Activated gamma-delta T cell (primary cell): ENCODE measurements around the gene PHKA1.
"Not testable (repeated sequence)": the region's sequence is repeated elsewhere in the genome, so short reads cannot be mapped to it uniquely, and the experiment has no call there.

Experiments
- DNase-seq: peaks from one replicate; lab custom pipeline; 2025; lab: John Stamatoyannopoulos, UW

Gene PHKA1

GRCh38 chrX:72666451-72666850, 47.7 kb downstream of the PHKA1 start:
- DNase-seq = no peak

DNA sequence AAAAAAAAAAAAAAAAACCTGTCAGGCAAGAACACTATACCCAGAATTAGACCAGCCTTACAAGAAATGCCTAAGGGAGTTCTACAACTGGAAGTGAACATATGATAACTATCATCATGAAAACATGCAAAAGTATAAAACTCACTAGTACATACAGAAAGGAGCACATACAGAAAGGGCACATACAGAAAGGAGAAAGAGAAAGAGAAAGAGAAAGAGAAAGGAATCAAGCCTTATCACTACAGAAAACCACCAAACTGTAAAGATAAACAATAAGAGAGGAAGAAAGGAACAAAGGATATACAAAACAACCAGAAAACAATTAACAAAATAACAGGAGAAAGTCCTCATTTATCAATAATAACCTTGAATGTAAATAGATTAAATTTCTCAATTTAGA, 50.4 kb downstream of the PHKA1 start:
- no peak for DNase-seq

- no peak for DNase-seq
These were observed 51.9 kb downstream of the PHKA1 start for GRCh38 chrX:72662020-72662747.

DNA sequence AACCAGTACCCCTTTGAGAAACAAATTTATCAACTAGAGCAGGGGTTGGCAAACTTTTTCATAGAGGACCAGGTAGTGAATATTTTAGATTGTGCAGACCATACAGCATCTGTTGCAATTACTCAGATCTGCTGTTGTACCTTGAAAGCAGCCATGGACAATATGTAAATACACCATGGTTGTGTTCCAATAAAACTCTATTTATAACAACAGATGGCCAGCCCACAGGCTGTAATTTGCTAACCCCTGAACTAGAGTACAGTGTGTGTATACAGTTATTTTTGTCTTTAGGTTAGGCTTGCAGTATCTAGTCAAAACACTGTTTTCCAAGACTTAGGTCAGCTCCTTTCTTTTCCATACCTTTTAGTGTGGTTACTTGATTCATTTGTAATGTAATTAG, 54.4 kb downstream of the PHKA1 start:
- DNase-seq = no peak

DNA sequence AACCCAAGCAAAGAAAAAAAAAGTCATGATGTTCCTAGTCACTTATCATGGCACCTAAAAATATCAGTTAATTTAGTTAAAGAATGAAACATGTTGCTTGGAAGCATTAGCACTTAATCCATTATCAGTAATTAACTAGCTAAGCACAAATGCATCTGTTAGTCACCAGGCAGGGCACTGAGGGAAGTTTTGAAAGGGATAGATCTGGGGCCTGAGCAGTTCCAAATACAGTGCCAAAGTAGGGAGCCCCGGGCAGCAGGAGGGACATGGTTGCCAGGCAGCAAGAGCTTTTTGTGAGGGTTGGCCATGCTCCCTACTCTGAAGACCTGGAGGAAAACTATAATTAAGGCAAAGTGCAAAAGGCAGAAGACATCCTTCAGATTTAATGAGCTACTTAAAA, 62.0 kb downstream of the PHKA1 start:
- DNase-seq = no peak

GRCh38 chrX:72644946-72645345, 69.2 kb downstream of the PHKA1 start:
- DNase-seq = no peak

DNA sequence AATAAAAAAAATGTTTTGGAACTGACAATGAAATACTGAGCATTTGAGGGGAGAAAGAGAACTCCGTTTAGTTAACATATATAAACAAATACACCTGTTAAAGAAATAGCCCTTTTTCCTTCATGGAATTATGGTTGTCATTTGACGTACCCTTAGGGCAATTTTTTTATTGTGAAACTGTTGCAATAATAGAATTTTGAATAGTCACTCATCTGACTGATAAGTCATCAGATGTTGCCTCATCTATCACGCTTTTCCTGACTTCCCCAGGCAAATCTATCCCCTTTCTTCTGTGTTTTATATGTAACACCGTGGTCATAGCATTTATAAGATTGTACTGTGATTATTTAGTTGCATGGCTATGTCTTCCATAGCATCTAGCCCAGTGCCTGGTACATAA, 72.5 kb downstream of the PHKA1 start:
- no peak for DNase-seq

- DNase-seq = no peak
These were observed 78.2 kb downstream of the PHKA1 start for GRCh38 chrX:72635930-72636329.

- no peak for DNase-seq
These were observed 79.8 kb downstream of the PHKA1 start for GRCh38 chrX:72634331-72634730.

DNA sequence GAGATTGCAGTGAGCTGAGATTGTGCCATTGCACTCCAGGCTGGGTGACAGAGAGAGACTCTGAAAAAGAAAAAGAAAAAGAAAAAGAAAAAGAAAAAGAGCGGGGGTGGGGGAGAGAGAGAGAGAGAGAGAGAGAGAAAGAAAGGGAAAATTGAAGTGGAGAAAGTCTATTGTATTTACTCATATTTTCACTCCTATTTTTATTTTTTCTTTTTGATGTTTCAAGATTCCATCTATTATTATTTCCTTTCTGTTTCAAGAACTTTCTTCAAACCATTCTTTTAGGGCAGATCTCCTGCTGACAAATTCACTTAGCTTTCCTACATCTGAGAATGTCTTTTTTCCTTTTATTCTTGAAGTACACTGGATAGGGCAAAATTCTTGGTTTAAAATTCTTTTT, 83.9 kb downstream of the PHKA1 start:
- no peak for DNase-seq

- no peak for DNase-seq
These were observed 89.9 kb downstream of the PHKA1 start for GRCh38 chrX:72624194-72624593.

GRCh38 chrX:72621625-72622485, 92.3 kb downstream of the PHKA1 start:
- DNase-seq = no peak

DNA sequence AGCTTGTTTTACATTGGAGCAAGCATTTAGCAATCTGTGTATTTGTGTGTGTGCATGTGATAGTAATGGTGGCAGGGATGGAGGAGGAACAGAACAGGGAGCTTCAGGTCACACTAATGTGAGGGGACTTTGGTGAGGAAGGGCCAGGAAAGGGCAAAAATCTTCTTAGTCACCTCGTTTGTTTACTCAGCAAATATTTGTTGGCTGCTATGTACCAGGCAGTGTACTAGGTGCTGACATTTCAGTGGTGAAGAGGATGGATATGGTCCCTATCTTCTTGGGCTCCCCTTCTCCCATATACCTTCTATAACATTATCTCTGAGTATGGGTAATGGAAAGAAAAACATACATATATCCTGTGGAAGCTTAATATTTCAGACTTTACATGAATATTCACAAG, 92.9 kb downstream of the PHKA1 start:
- no peak for DNase-seq

DNA sequence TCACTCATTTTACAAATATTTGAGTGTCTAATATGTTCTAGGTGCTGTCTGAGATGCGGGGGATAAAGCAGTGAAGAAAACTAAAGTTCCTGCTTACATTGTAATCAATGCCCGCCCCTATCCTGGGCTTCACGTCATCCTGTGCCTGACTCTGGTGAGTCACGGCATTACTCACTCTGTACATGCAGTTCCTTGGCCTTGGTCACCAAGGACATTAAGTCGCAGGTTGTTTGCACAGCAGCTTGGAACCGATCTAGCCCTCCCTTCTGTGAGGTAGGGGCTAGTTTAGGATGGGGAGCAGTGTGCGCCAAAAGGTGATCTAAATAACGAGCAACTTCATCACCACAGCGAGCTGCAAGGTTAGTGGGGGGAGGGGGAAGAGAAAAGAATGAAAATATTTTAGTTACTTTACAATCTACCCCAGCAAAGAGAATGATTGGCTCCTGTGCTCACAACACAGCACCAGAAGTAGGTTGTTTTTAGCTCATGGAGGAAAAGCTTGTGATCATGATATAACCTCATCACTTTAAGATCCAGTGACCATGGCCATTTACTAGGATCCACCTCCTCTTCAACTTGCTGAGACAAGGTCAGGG, 93.5 kb downstream of the PHKA1 start:
- DNase-seq = no peak

GRCh38 chrX:72609313-72609712, 104.8 kb downstream of the PHKA1 start:
- no peak for DNase-seq

DNA sequence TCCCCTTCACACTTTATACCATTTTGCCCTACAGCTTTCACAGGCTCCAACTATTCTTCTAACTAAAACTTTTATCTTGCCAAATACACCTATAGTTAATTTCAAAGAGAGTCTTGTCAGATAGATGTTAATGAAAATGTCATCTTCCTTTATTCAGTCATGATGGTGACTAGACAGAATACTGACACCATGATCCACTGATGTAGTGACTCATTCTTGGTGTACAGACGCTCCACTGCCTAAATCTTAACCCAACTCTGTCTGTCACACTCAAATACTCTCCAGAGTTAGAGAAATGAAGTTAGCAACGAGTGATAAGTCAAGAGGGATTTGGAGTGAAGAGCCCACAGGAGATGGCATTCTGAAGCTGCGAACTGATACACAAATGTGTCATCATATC, 109.4 kb downstream of the PHKA1 start:
- no peak for DNase-seq

- DNase-seq = no peak
These were observed 110.0 kb downstream of the PHKA1 start for GRCh38 chrX:72604112-72604511.

GRCh38 chrX:72591038-72591437, 123.1 kb downstream of the PHKA1 start:
- not testable (repeated sequence) for DNase-seq

- no peak for DNase-seq
These were observed 129.9 kb downstream of the PHKA1 start for GRCh38 chrX:72584163-72584562.

DNA sequence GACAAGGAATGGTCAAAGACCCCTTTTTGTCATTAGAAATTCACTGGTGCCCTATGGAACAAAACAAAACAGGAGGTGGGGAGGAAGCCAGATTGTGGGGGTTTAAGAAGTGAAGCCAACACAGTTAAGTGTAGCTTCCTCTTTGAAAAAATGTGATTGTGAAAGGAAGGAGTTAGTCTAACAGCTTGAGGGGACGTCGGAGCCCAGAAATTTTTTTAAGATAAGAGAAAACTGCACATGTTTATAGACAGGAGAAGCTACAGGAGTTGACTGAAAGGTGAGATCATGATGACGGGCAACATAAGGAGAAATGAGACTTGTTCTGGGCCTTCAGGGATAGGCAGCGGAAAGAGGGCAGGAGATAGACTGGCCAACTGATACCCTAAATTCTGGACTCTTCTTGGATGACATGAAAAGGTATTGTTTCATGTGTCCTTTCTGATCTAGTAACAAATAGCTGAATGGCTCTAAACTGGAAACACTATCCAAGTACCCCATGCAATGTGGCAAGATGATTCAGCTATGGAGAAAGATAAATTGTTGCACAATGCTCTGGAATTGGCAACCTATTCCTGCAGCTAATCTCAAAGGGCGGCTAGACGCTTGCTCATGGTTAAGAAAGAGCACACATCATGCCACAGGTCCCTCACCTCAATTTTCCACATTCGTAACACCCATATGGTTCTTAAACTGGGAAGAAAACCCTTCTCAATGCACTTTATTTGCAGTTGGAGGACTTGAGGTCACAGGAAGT, 137.8 kb downstream of the PHKA1 start:
- DNase-seq = no peak

GRCh38 chrX:72573158-72573511, 141.0 kb downstream of the PHKA1 start:
- no peak for DNase-seq
